Ovary (tissue), 9 donors: ENCODE data around the gene TEX54. TPM values are rescaled to one million over a fixed set of nuclear protein-coding genes. Genes with fewer than 3 reads are reported as not detected.
A peak's percentile ranks its signal among the peaks of the same experiment; 100 is the strongest.

ENCODE experiments used
- DNase-seq, 5 donors: peaks; one replicate each; pipeline ENCODE4 v3.0.0-alpha.2; 2019 to 2020
- H3K27ac ChIP-seq, 2 donors: fragments of 200-600 bp; one replicate each; pipeline versions ENCODE4 v1.5.1 to v1.8.0; 2019 to 2022
- H3K27me3 ChIP-seq: fragments of 200-600 bp; one replicate; pipeline ENCODE4 v1.8.0; 2022
- H3K36me3 ChIP-seq: fragments of 200-600 bp; sonication (generic); one replicate; pipeline ENCODE4 v1.5.1; 2019
- H3K4me1 ChIP-seq: one replicate; pipeline ENCODE4 v1.8.1; 2013; ENCODE audit warnings: mild to moderate bottlenecking, moderate library complexity; ENCODE audit not compliant: insufficient read depth
- H3K4me3 ChIP-seq: fragments of 200-600 bp; sonication (generic); one replicate; pipeline ENCODE4 v1.5.1; 2017
- H3K9me3 ChIP-seq, 2 donors: fragments of 200-600 bp in 1 of 2; sonication (generic) in 1 of 2; one replicate each; pipeline versions ENCODE4 v1.5.1 to v1.8.1; 2013 to 2019; ENCODE audit warnings: mild to moderate bottlenecking in 1 of 2, moderate library complexity in 1 of 2
- CTCF ChIP-seq, 3 donors: fragments of 450-650 bp in 2 of 3; fragments of 200-600 bp in 1 of 3; IDR thresholded peaks; one replicate each; pipeline versions ENCODE4 v1.5.1 to v1.8.0; 2016 to 2022; ENCODE audit warnings: antibody characterized with exemption in 3 of 3, mild to moderate bottlenecking in 1 of 3
- EP300 ChIP-seq: sonication (generic); formaldehyde crosslinking; IDR thresholded peaks from one replicate; pipeline ENCODE4 v1.6.1; 2017; ENCODE audit warnings: antibody characterized with exemption
- POLR2A ChIP-seq: fragments of 450-650 bp; IDR thresholded peaks from one replicate; pipeline ENCODE4 v1.6.1; 2017; ENCODE audit warnings: antibody characterized with exemption, mild to moderate bottlenecking, moderate library complexity
- WGBS, 3 donors: extraction: QIAGEN DNeasy Blood & Tissue Kit in 1 of 3; methylation state at CpG; one replicate each; pipeline versions ENCODE4 v1.1.5 to v1.1.7; 2013 to 2017; 5-methylcytosine and 5-hydroxymethylcytosine counted together
- intact Hi-C, 4 donors: fragments of 100-400 bp; cut with DNase I; formaldehyde crosslinking; loops; one replicate each; pipeline versions ENCODE4 v1.11.0 to v1.15.1; 2022 to 2023
- polyA plus RNA-seq, 2 donors: library from polyadenylated mRNA; stranded (reverse); fragments of 200-250 nt in 1 of 2; fragments of 350-450 nt in 1 of 2; fragmentation: Illumina TruSeq in 1 of 2; extraction: RNeasy Lipid Tissue Mini Kit (QIAGEN cat#74804) in 1 of 2; gene quantifications; one replicate each; pipeline ENCODE4 v1.2.3, GENCODE V29; 2013 to 2014
- total RNA-seq, 7 donors: library from RNA; depleted of rRNA in 2 of 7; stranded (reverse); fragments of >200 nt in 2 of 7; fragmentation: NEBNext Ultra II Directional in 3 of 7; extraction: Animal tissue kit (Norgen Biotek cat#: 25700) in 3 of 7; gene quantifications; one replicate each; pipeline versions ENCODE4 v1.1.0 to v1.2.4, GENCODE V29; 2016 to 2023
- donor health status: DM: no; HTN: no; CAD: no; lungs with moderate emphysema.
- donor health status: DM: no; HTN: no; CAD: no.
- donor health status: Bipolar disorder and iron deficiency.
- donor health status: DM: yes; HTN: yes; CAD: no.
- donor health status: DM: no; HTN: no; CAD: no.
- donor health status: DM: yes; HTN: yes; CAD: no.

The TEX54 gene
- total and polyA plus RNA-seq, 9 donors: not detected

- DNase-seq: peak in 2 of 5 donors; percentile 31 to 52
- Histone ChIP-seq H3K4me1 (no peaks in the 10 kb centered on the region), H3K4me3 (peak overlapping the region; percentile 83), H3K27me3 (no peaks in the 10 kb centered on the region), H3K27ac (peak overlapping the region in 1 of 2 donors; percentile 43), H3K9me3 (no peaks in the 10 kb centered on the region), H3K36me3 (no peaks in the 10 kb centered on the region)
- intact Hi-C loops: no loop called here
- 26 to 29% (median 28%) methylated on average over 11 of the region's 11 CpGs for WGBS, 3 donors
- TF ChIP-seq EP300 (no peak), POLR2A (no peak), CTCF (IDR thresholded peaks at IDR 0.05) (no peak)
These were observed 40.5 kb downstream of the TEX54 start for GRCh38 chr11:62792202-62792575.

GRCh38 chr11:62791501-62792201 is 41.0 kb downstream of the TEX54 start, which contains the start of gene TMEM223:
TMEM223 (minus strand) TSS chr11:62792006; CDS start chr11:62791994, 12 bp downstream.
- 0 to 1% (median 0%) methylated on average over 51 to 58 of the region's 58 CpGs for WGBS, 3 donors
- TF ChIP-seq EP300: no peak
- peak in 1 of 3 donors; percentile 17 for TF ChIP-seq CTCF (IDR thresholded peaks at IDR 0.05)
- Histone ChIP-seq H3K36me3 (no peaks in the 10 kb centered on the region), H3K9me3 (no peaks in the 10 kb centered on the region), H3K27me3 (no peaks in the 10 kb centered on the region), H3K4me3 (peak within 1 kb of the TSS; percentile 83), H3K4me1 (no peaks in the 10 kb centered on the region), H3K27ac (peak within 1 kb of the TSS in 1 of 2 donors; percentile 47)
- peak; percentile 80 to 91 (median 86) for DNase-seq
- intact Hi-C loops: loop anchor here in 1 of 4 donors (2.0 kb wide), 1 partner anchor 69 kb away; no protein-coding TSS in a partner anchor

- TF ChIP-seq CTCF (IDR thresholded peaks at IDR 0.05): no peak
- TF ChIP-seq POLR2A: no peak
- no peak for TF ChIP-seq EP300
- Histone ChIP-seq H3K4me1 (no peaks in the 10 kb centered on the region), H3K4me3 (no peak overlapping the region), H3K27ac (no peak overlapping the region), H3K36me3 (no peaks in the 10 kb centered on the region), H3K9me3 (no peaks in the 10 kb centered on the region), H3K27me3 (no peaks in the 10 kb centered on the region)
- intact Hi-C loops: loop anchor here in 2 of 4 donors (5.0 kb wide), 2 partner anchors 43 to 73 kb away; partner anchors contain the start of genes STX5 (in 1 of the 2) and TEX54 (in 1 of the 2)
- WGBS, 3 donors: 34 to 48% (median 36%) methylated on average over 3 of the region's 3 CpGs
- DNase-seq: no peak
These were observed 43.1 kb downstream of the TEX54 start for GRCh38 chr11:62789576-62789975.

GRCh38 chr11:62788991-62789390 is 43.6 kb downstream of the TEX54 start:
- no peak for DNase-seq
- Histone ChIP-seq H3K27me3 (no peaks in the 10 kb centered on the region), H3K36me3 (no peaks in the 10 kb centered on the region), H3K27ac (no peak overlapping the region), H3K4me1 (no peaks in the 10 kb centered on the region), H3K4me3 (no peak overlapping the region), H3K9me3 (no peaks in the 10 kb centered on the region)
- whole genome bisulfite sequencing, 3 donors: 58 to 63% (median 62%) methylated on average over 5 of the region's 5 CpGs
- intact Hi-C loops: loop anchor here in 2 of 4 donors (5.0 kb wide), 2 partner anchors 43 to 73 kb away; partner anchors contain the start of genes STX5 (in 1 of the 2) and TEX54 (in 1 of the 2)
- no peak for TF ChIP-seq POLR2A
- TF ChIP-seq EP300: no peak
- TF ChIP-seq CTCF (IDR thresholded peaks at IDR 0.05): no peak
